GM12878 (cell line): ENCODE data around the gene EIF2D.

Experiments
- CHD2 ChIP-seq: IDR thresholded peaks from 2 replicates; pipeline ENCODE4 v1.6.1; 2011; ENCODE audit warnings: low read depth, low read length, improper control_type of control experiment, borderline replicate concordance
- CREB1 ChIP-seq: IDR thresholded peaks from 2 replicates; pipeline ENCODE4 v1.6.1; 2012; ENCODE audit warnings: low read depth, mild to moderate bottlenecking, inconsistent platforms
- CTCF ChIP-seq, 3 experiments: IDR thresholded peaks in 2 of 3; conservative IDR thresholded peaks in 1 of 3; 2 replicates each; pipeline ENCODE4 v1.5.1; 2011; ENCODE audit warnings: low read depth in 3 of 3, low read length in 3 of 3, mild to moderate bottlenecking in 3 of 3, control low read depth in 2 of 3, moderate library complexity in 2 of 3, inconsistent platforms in 1 of 3, mixed read lengths in 1 of 3; ENCODE audit not compliant: control insufficient read depth in 2 of 3, insufficient read depth in 1 of 3; ENCODE audit errors: extremely low read depth in 1 of 3
- ELK1 ChIP-seq: IDR thresholded peaks from 2 replicates; pipeline ENCODE4 v1.6.1; 2012; ENCODE audit warnings: low read depth, low read length, improper control_type of control experiment
- FOXM1 ChIP-seq: IDR thresholded peaks from 2 replicates; pipeline ENCODE4 v1.6.1; 2012; ENCODE audit warnings: low read depth, mild to moderate bottlenecking, inconsistent platforms, low read length, moderate library complexity
- JUND ChIP-seq: IDR thresholded peaks from 2 replicates; pipeline ENCODE4 v1.6.1; 2012; ENCODE audit warnings: low read depth, mild to moderate bottlenecking, low read length, improper control_type of control experiment, moderate library complexity
- MAX ChIP-seq: IDR thresholded peaks from 2 replicates; pipeline ENCODE4 v1.6.1; 2012; ENCODE audit warnings: low read depth, low read length, improper control_type of control experiment
- MXI1 ChIP-seq: fragments of 150-350 bp; IDR thresholded peaks from 2 replicates; pipeline ENCODE4 v1.6.1; 2011; ENCODE audit warnings: low read depth, mild to moderate bottlenecking, inconsistent platforms, low read length, improper control_type of control experiment
- RCOR1 ChIP-seq: conservative IDR thresholded peaks from 2 replicates; pipeline ENCODE4 v1.6.1; 2012; ENCODE audit warnings: low read depth, low read length, improper control_type of control experiment
- TAF1 ChIP-seq: IDR thresholded peaks from 2 replicates; pipeline ENCODE4 v1.6.1; 2011; ENCODE audit warnings: mild to moderate bottlenecking, low read depth, low read length, borderline replicate concordance

GRCh38 chr1:206586501-206587445 lies 25.5 kb downstream of the EIF2D start:
- no peak for TF ChIP-seq CTCF (IDR thresholded peaks at IDR 0.05 in 2 of 3, conservative IDR thresholded peaks at IDR 0.05 in 1 of 3; ENCODE audit: control insufficient read depth in 2 of 3, extremely low read depth in 1 of 3, insufficient read depth in 1 of 3, low read depth in 3 of 3, low read length in 3 of 3)
- no peak for TF ChIP-seq ELK1
- no peak for TF ChIP-seq TAF1
- no peak for TF ChIP-seq CHD2
- no peak for TF ChIP-seq CREB1
- no peak for TF ChIP-seq MXI1
- no peak for TF ChIP-seq RCOR1
- no peak for TF ChIP-seq FOXM1
- TF ChIP-seq MAX, result no peak
- TF ChIP-seq JUND, result no peak
